ENCODE measurements around the gene MGLL.

DNA sequence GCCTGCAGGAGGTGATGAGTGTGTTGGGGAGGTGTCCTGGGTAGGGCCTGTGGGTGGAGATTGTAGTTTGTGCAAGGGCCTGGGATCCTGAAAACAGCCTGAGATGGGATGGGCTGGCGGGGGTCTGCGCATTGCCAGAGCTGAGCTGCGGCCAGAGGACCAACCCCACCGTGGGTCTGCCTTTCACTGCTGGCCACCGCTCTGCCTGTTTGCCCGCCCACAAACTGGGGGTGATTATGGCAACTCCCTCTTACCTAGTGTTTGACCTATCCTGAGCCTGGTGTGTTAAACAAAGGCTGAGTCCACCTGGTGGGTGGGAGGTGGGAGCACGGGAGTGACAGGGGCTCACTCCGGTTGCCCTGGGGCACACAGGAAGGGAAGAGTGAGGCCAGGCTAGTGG is 139.8 kb downstream of the MGLL start:
- TF ChIP-seq CTCF (IDR thresholded peaks at IDR 0.05; ENCODE audit: insufficient read depth, low read depth, low read length) (no peak), EZH2 (IDR thresholded peaks at IDR 0.05; ENCODE audit: insufficient read depth, low read length) (no peak)
